Upper lobe of right lung (tissue), 1 donor: Measurements from ENCODE around the gene H1-8. TPM values are rescaled to one million over a fixed set of nuclear protein-coding genes. Genes with fewer than 3 reads are reported as not detected.

Source experiments
- ATAC-seq: fragments of 200-7000 bp; cut with Tn5 transposase; one replicate; pipeline ENCODE4 v1.9.1; 2020; ENCODE audit warnings: mild to moderate bottlenecking, moderate library complexity
- DNase-seq: peaks from one replicate; pipeline ENCODE4 v3.0.0-alpha.2; 2020
- H3K27ac ChIP-seq: fragments of 200-600 bp; one replicate; pipeline ENCODE4 v1.8.0; 2022
- H3K27me3 ChIP-seq: fragments of 200-600 bp; one replicate; pipeline ENCODE4 v1.8.0; 2022; ENCODE audit warnings: mild to moderate bottlenecking
- H3K36me3 ChIP-seq: fragments of 200-600 bp; one replicate; pipeline ENCODE4 v1.8.0; 2022
- H3K4me1 ChIP-seq: fragments of 200-600 bp; one replicate; pipeline ENCODE4 v1.8.0; 2022
- H3K4me3 ChIP-seq: fragments of 200-600 bp; one replicate; pipeline ENCODE4 v1.8.0; 2022; ENCODE audit warnings: mild to moderate bottlenecking
- H3K9me3 ChIP-seq: fragments of 200-600 bp; one replicate; pipeline ENCODE4 v1.8.0; 2022
- intact Hi-C: fragments of 100-400 bp; cut with DNase I; formaldehyde crosslinking; loops from one replicate; pipeline ENCODE4 v1.11.0; 2022
- total RNA-seq: library from RNA; stranded (reverse); fragmentation: NEBNext Ultra II Directional; extraction: Animal tissue kit (Norgen Biotek cat#: 25700); gene quantifications from one replicate; pipeline ENCODE4 v1.2.1, GENCODE V29; 2021
- TF ChIP-seq, protein P1 (sequence below): fragments of 200-600 bp; IDR thresholded peaks from one replicate; pipeline ENCODE4 v1.8.0; 2022; ENCODE audit warnings: antibody characterized with exemption
- donor health status: DM: no; HTN: yes; CAD: no; lungs with severe emphysema.

The H1-8 gene
- total RNA-seq, 1 donor from 2014 or later = not detected

DNA sequence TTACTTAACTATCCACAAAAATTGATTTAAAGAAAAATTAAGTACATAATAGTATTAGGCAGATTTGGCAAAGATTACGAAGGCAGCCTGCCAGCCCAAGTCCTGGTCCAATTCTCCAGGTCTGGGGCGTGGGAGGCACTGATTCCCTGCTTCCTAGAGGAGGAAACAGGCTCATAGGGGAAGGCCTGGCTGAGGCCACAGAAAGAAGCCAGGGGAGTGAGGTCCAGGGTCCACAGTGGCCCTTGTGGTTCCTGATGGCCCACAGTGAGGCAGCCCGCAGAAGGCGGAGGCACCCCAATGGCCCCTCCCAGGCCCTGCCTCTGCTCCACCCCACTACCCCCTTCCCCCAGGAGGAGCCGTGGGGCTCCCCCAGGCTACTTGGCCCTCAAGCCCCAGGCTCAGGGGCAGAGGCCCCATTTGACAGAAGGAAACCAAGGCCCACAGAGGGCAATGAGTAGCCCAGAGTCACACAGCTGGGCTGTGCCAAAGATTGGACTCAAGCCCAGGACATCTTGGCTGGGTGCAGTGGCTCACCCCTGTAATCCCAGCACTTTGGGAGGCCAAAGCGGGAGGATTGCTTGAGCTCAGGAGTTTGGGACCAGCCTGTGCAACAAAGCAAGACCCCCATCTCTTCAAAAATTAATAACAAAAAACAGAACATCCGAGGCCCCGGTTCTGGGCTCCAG is 21.0 kb downstream of the H1-8 start:
- TF ChIP-seq, protein P1, sequence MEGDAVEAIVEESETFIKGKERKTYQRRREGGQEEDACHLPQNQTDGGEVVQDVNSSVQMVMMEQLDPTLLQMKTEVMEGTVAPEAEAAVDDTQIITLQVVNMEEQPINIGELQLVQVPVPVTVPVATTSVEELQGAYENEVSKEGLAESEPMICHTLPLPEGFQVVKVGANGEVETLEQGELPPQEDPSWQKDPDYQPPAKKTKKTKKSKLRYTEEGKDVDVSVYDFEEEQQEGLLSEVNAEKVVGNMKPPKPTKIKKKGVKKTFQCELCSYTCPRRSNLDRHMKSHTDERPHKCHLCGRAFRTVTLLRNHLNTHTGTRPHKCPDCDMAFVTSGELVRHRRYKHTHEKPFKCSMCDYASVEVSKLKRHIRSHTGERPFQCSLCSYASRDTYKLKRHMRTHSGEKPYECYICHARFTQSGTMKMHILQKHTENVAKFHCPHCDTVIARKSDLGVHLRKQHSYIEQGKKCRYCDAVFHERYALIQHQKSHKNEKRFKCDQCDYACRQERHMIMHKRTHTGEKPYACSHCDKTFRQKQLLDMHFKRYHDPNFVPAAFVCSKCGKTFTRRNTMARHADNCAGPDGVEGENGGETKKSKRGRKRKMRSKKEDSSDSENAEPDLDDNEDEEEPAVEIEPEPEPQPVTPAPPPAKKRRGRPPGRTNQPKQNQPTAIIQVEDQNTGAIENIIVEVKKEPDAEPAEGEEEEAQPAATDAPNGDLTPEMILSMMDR = no peak
- Histone ChIP-seq H3K36me3 (peaks cover 98% of the 10 kb centered on the region), H3K4me1 (peaks cover 66% of the 10 kb centered on the region), H3K27ac (peak overlapping the region; percentile 6), H3K4me3 (no peak overlapping the region), H3K9me3 (no peaks in the 10 kb centered on the region), H3K27me3 (no peaks in the 10 kb centered on the region)
- DNase-seq (no peak), ATAC-seq (no peak)
- intact Hi-C loops = no loop called here

DNA sequence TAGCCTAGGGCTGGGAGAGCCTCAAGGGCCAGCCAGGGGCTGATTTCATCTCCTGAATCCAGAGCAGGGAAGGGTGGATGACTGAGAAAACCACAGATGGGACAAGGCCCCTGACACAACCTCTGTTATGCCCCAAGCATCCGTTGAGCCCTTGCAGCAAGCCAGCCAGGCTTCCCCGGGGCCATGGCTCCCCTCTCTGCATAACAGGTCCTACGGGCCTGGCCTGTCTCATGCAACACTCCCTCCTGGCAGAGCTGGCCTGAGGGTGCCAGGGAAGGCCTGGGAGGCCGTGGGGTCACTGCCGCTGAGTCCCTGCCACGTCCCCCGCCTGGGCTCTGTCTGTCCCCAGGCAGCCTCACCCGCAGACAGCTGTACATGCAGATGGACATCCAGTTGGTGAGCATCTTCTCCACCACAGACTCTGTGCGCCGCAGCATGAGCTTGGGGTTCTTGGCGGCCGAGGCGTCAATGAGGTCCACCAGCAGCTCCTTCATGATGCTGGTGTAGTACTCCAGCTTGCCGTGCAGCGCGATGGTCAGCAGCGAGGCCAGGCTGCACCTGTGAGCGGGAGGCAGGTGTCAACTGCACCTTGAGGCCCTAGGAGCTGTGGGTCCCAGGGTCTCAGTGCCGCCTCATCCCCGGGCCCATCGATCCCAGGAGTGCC is 22.1 kb downstream of the H1-8 start:
- no peaks in the 10 kb centered on the region for H3K9me3 ChIP-seq
- ATAC-seq (peak; percentile 3), DNase-seq (no peak)
- intact Hi-C loops = no loop called here
- peak overlapping the region; percentile 6 for H3K27ac ChIP-seq
- TF ChIP-seq, protein P1 = no peak
- peaks cover 56% of the 10 kb centered on the region for H3K4me1 ChIP-seq
- peaks cover 98% of the 10 kb centered on the region for H3K36me3 ChIP-seq
- no peak overlapping the region for H3K4me3 ChIP-seq
- H3K27me3 ChIP-seq = no peaks in the 10 kb centered on the region

DNA sequence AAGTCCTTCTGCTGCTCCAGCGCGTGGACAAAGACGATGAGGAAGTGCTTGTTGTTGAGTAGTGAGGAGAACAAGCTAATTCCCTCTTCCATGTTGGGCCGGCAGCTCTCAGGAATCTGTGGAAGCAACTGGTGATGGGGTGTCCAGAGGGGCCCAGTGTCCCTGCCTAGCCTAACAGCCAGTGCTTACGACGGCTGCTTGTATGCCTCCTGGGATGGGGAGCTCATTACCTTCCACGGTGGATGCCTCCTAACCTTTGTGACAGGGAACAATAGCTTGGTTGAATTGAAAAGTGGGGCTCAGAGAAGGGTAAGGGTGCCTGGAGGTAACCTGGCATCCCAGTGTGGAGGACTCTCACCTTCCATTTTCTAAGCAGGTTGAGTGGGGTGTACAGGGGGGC is 22.9 kb downstream of the H1-8 start:
- no peak for ATAC-seq
- intact Hi-C loops = no loop called here
- Histone ChIP-seq H3K4me3 (no peak overlapping the region), H3K36me3 (peaks cover 100% of the 10 kb centered on the region), H3K4me1 (peaks cover 48% of the 10 kb centered on the region), H3K9me3 (no peaks in the 10 kb centered on the region), H3K27me3 (no peaks in the 10 kb centered on the region), H3K27ac (no peak overlapping the region)
- DNase-seq = no peak
- TF ChIP-seq, protein P1 = no peak

DNA sequence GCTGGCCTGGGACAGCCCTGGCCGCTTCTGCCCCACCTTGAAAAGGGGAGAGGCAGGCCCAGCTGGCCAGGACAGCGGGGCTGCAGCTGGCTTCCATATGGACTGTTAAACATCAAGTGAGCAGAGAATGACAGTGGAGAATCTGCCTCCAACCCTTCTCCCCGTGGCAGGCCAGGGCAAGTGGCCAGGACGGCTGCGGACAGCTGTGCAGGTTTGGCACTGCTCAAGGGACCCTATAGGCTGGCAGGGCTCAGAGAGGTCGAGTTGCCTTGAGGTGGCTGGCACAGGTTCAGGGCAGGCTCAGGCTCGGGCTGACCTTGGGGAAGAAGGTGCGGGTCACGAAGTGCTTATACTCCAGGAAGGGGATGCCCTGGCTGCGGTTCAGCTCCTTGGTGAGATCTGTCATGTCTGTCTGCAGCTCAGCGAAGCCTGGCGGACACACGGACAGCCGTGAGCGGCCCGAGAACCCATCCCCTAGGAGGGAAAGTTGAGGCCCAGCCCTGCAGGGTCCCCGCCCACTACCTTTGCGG is 24.3 kb downstream of the H1-8 start:
- Histone ChIP-seq H3K27ac (no peak overlapping the region), H3K4me3 (no peak overlapping the region), H3K27me3 (no peaks in the 10 kb centered on the region), H3K4me1 (peaks cover 35% of the 10 kb centered on the region), H3K36me3 (peaks cover 100% of the 10 kb centered on the region), H3K9me3 (no peaks in the 10 kb centered on the region)
- ATAC-seq = no peak
- intact Hi-C loops = no loop called here
- TF ChIP-seq, protein P1 = no peak
- DNase-seq = no peak

DNA sequence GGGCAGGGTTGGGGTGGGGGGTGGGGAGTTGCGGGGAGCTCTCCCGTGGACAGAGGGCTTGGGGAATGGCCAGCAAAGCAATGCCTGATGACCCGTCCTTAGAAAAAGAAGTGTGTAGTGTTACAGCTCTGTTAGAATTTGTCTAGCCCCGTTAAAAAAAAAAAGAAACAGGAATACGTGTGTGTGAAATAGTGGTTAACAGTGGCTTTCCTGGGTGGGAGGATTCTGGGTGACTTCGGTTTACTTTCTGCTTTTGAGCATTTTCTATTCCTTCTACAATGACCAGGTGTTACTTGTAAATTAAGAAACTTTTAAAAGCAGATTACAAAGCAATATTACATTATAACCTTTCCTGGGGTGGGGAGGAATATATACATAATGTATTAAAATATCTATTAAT is 25.0 kb downstream of the H1-8 start:
- TF ChIP-seq, protein P1 = no peak
- peaks cover 35% of the 10 kb centered on the region for H3K4me1 ChIP-seq
- intact Hi-C loops = no loop called here
- no peak overlapping the region for H3K4me3 ChIP-seq
- H3K36me3 ChIP-seq = peaks cover 100% of the 10 kb centered on the region
- no peaks in the 10 kb centered on the region for H3K9me3 ChIP-seq
- DNase-seq (no peak), ATAC-seq (no peak)
- no peaks in the 10 kb centered on the region for H3K27me3 ChIP-seq
- H3K27ac ChIP-seq = no peak overlapping the region
